Measurements from ENCODE around the gene LRRC3C.
A peak's percentile ranks its signal among the peaks of the same experiment; 100 is the strongest.
"Not testable (repeated sequence)": the region's sequence is repeated elsewhere in the genome, so short reads cannot be mapped to it uniquely, and the experiment has no call there.

LRRC3C gene, protein sequence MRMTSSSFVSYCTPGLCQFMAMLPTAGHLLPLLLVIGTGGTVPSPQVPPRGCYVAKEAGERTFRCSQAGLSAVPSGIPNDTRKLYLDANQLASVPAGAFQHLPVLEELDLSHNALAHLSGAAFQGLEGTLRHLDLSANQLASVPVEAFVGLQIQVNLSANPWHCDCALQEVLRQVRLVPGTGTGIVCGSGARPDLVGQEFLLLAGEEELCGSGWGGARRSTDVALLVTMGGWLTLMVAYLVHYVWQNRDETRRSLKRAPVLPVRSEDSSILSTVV

DNA sequence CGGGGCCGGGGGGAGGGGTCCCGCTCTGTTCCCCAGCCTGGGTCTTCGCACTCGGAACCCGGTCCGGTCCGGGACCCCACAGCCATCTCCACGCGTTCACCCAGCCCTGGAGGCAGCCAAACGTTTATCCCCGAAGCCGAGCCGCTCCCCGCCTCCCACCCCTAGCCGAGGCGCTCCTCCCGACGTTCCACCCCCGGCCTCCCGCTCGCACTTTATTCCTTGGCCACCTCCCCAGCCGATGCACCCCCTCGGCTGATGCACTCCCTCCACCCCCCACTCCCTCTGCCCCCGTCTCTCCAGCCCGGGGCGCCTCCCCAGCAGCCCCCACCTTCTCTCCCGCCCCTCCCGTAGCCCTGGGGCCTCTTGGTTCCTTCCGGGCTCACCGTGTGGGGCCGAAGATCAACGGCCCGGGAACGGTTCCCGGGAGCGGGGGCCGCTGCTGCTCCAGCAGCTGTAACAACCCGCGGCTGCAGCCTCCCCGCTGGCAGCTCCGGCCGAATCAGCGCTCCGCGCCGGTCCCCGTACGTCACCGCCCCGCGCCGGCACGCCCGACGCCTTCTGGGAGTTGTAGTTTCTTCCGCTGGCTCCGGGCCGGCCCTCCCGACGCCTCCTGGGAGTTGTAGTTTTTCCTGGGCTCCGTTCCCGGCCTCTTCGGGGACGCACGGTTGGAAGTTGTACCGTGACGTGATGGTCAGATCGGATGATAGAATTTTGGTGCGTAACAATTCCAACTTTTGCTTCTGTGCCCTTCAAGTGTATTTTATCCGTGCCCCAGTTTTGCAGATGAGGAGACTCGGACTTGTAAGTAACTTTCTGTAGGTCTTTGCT is at the start of gene LRRC3C, which contains the start of gene ORMDL3:
TSS of gene LRRC3C (plus strand) at position 632 of the 828 bp plus-strand sequence. CDS start 13,792 bp downstream, outside the sequence.
TSS of gene ORMDL3 (minus strand) at position 501 of the 828 bp plus-strand sequence. CDS start 3,398 bp downstream, outside the sequence.
- peak; percentile 88 for DNase-seq

DNA sequence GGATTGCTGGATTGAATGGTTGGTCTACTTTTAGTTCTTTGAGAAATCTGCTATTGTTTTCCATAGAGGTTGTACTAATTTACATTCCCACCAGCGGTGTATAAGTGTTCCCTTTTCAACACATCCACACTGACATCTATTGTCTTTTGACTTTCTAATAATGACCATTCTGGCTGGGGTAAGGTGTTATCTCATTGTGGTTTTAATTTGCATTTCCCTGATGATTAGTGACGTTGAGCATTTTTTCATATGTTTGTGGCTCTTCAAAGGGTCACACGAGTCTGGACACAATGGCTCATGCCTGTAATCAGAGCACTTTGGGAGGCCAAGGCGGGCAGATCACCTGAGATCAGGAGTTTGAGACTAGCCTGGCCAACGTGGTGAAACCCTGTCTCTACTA is 41.4 kb upstream of the LRRC3C start:
- DNase-seq, result not testable (repeated sequence)

GRCh38 chr17:39887078-39887477 is 40.5 kb upstream of the LRRC3C start:
- no peak for DNase-seq

GRCh38 chr17:39889200-39889599 is 38.3 kb upstream of the LRRC3C start:
- no peak for DNase-seq

DNA sequence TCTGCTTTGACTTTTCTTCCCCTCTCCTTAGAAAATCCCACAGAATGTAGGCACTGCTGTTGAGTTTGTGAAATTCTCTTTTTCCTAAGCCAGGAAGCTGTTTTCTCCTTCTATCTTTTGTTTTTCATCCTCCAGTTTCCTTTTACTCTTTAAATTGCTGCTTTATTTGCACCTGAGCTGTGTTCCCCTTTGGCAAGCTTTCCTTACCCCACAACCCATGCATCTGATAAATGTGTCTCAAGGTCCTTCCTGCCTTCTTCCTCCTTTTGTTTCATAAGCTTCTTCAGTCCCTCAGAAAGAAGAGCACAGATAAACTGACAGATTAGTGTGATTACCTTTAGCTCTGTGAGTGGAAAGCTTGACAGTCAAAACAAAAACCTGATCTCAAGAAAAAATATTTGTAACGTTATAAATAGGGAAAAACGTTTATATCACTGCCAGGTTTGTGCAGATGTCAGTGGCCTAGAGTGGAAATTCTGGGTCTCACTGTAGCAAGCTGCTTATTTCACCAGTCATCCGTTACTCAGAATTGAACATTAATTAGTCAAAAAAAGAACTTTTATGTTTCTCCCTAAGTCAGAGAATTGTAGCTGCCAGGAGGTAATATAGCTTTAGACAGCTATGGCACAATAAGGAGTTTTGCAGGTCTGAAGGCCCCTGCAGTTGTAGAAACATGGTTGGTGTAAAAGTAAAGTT is 32.7 kb upstream of the LRRC3C start:
- DNase-seq, result no peak

GRCh38 chr17:39898088-39898487 is 29.4 kb upstream of the LRRC3C start:
- DNase-seq, result no peak

DNA sequence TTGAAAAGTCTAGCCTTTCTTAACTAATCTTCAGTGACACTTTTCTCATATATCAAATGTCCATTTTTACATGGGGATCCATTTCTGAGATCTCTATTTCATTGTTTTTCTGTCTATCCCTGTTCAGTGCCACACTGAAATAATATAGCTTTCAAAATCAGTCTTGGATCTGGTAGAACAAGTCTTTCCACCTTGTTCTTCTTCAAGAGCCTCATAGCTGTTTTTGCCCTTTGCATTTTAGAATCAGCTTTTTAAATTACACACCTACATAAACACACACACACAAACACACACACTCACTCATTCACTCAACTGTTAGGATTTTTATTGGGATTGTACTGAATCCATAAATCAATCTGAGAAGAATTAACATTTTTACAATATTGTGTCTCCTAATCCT is 28.3 kb upstream of the LRRC3C start:
- DNase-seq, result no peak

GRCh38 chr17:39902027-39902426 is 25.5 kb upstream of the LRRC3C start:
- DNase-seq, result not testable (repeated sequence)

- no peak for DNase-seq
Measured at GRCh38 chr17:39903158-39903884, 24.2 kb upstream of the LRRC3C start.

DNA sequence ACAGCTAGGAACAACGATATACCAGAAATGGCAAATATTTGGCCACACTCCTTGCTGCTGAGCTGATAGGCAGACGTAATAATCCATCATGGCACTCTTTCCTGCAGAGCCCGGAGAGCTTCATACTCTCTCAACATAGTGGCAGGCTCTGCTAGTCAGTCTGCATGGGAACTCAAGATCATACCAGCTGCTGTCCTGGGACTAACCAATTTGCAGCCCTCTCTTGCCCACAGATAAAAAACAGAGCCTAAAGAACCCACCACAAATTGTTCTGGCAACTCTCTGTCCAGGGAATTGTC is 22.6 kb upstream of the LRRC3C start:
- DNase-seq, result no peak

DNA sequence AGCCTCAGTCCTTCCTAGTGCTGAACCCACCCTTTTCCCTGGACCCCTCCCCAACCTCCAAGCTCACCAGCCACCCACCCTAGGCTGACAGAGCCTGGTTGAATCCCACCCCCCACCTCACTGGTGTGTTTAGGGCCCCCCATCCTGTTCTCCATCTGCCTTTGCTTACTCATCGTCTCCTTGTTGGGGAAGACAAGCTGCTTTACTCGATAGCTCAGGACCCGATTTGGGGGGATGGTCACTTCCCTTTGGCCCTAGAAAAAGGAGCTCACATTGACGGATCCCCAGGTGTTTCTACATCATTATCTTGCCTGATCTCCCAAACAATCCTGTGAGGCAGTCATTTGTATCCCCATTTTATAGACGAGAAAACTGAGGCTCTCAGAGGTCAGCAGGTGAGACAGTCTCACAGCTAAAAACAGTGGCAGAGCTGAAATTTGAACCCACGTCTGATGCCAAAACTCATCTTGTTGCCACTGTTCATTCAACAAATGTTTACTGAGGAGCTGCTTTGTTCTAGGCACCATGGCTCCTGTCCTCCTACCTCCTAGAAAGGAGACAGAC is 18.7 kb upstream of the LRRC3C start:
- DNase-seq, result no peak

DNA sequence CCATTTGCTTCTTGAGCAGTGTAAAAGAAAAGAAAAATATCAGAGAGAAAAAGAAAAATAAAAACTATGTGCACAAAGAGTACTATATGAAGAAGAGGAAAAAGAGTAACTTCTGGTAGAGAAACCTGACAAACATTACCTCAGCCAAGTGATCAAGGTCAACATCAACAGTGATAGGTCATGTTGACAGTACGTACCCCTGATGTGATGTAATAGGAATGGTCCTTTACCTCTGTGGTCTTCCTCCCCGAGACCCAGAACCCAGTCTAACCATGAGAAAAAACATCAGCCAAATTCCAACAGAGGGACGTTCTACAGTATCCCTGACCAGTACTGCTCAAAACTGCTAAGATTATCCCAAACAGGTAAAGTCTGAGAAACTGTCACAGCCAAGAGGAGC is 13.5 kb upstream of the LRRC3C start:
- DNase-seq, result no peak

DNA sequence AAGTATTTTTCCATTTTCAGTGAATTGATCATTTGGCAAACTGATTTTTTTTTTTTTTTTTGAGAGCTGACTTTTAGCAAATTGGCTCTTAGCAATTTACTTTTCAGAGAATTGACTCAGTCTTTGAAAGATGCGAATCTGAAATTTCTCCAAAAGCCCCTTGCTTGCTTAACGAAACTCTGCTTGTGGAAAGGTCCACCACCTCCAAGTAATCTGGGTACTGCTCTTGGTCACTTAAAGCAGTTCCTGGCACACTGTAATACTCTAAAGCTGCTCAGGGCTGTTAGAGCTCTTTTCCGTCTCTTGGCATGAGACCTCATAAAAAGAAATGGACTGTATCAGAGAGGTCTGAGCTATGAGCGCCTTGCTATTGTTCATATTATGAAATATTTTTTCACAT is 12.0 kb upstream of the LRRC3C start:
- DNase-seq, result no peak

DNA sequence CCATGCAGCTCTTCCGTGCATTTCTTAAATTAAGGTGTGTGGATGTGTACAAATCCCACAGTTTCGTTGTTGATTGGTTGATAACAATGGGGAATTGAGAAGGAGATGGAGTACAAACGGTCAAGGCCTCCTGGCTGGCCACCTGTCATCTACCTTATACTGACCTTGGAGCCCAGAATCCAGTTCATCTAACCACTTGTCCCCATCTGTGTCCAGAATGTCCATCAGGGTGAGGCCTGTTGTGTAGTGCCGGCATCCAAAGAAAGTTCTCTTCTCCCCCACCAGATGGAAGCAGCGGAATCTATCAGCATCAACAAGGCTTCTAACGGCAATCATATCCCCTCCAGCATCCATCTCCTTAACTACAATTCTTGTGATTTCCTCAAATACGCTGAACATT is 10.6 kb upstream of the LRRC3C start:
- DNase-seq, result no peak

DNA sequence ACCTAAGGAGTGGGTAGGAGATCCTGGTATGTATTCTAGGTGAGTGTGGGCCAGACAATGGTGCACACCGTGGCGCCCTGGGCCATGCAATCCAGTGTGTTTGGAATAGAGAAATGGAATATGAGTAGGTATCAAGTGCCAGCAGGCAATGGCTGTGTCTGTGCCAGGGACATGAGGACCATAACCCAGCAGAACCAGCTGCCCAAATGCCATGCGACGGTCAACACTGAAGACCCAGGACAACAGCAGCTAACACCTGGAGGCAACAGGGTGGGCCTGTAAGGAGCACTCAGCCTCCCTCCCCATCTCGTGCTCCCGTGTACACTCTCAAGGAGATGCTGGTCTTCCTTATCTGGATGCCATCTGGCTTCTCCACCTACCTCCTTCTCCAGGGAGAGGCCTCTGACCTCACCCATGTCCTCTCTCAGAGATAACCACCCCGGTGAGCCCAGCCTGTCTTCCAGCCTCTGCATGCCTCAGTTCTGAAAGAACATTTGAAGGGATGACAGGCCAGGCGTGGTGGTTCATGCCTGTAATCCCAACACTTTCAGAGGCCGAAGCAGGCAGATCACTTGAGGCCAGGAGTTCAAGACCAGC is 8.3 kb upstream of the LRRC3C start:
- no peak for DNase-seq

DNA sequence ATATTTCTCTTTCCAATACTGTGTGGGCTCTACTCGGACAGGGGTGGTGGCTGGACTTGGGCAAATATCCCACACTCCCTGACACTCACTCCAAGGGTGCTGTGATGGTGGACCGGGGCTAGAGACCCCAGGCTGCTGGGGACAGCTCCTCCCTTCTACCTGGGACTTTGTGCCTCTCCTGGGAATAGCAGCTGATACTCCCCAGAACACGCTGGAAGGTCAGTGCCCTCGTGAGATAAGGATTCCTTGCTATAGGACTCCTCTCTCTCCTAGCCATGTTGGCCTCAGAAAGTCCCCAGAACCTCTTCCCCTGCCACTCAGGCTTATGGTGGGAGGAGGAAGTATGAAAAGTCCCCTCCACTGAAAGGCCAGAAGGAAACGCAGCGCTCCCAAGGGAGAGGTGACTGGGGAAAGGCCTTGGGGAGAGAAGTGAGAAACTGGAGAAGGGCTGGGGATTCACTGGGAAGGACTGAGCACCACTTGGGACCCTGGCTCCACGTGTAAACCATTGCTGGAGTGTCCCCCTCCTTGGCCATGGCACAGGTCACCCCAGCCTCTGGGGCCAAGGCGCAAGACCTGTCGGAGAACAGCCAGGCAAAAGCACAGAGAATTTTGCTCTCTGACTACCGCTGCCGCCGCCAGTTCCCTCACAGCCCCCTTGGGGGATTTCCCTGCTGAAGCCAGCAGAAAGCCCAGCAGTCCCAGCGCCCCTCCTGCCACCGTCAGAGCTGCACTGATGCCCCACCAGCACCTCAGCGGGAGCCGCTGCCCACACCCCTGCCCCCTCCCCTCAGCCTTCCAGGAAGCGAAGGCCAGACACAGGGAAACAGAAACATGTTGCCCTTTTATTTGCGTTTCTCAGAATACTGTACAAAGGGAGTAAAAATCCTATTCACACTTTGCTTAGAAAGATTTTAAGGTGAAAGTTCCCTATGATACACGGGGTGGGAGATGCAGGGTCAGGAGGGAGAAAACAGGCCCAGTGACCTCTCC is 7.0 kb upstream of the LRRC3C start:
- no peak for DNase-seq

- DNase-seq, result no peak
Measured at GRCh38 chr17:39921323-39921722, 6.2 kb upstream of the LRRC3C start.

GRCh38 chr17:39922006-39922405 is 5.5 kb upstream of the LRRC3C start:
- no peak for DNase-seq

GRCh38 chr17:39923230-39923629 is 4.3 kb upstream of the LRRC3C start:
- DNase-seq, result no peak

DNA sequence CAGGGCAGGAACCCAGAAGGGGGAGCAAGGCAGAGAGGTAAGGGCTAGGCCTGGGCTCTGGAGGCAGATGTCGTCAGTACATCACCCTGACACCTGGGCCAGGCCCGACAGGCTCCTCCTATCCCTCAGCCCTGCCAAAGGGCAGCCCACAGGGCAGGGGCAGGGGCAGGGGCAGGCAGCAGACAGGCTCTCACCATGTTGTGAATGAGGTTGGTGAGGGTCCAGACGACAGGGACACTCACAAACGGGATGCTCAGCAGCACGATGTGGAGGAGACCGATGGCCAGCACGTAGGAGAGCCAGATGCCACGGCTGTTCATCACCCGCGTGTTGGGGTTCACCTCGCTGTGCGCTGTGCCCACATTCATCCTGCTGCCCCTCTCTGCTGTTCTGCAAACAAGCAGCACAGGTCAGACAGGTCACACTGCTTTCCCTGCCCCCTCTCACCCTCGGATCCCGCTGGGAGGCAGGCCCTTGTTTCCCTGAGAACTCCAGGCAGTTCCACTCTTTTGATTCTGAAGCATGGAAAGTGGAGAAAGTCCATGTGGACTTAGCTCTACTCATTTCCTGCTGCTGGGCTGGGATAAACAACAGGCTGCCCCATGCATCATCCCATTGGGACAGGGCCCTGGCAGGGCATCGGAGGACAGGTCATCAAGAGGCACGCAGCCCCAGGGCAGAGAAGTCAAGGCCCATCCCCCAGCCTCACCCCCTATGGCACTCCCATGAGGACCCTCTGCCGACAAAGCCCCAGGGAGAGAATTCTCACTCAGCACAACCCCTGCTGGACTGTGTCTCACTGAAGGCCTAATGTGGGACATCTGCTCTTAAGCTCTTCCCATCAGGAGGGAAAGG is 3.5 kb upstream of the LRRC3C start:
- DNase-seq, result no peak
